Endothelial cell of umbilical vein (primary cell): ENCODE data around the gene HRH2. TPM values are rescaled to one million over a fixed set of nuclear protein-coding genes. Genes with fewer than 3 reads are reported as not detected.

Experiments used
- BruUV-seq: library from RNA; stranded (reverse); fragments of 400-500 nt; replicated peaks from 2 replicates; lab custom pipeline; 2021; lab: Mats Ljungman, UMichigan
- CTCF ChIA-PET: fragments of 300-600, 350-600 bp; sonication (Branson Sonifier 250); formaldehyde crosslinking; loops from one replicate; lab custom pipeline; 2021; ENCODE audit warnings: antibody characterized with exemption, inconsistent platforms; lab: Charles Lee
- POLR2A ChIA-PET: fragments of 300-600, 350-600 bp; sonication (Branson Sonifier 250); formaldehyde crosslinking; loops from one replicate; lab custom pipeline; 2021; ENCODE audit warnings: antibody characterized with exemption, inconsistent platforms; lab: Charles Lee
- DNase-seq: peaks from one replicate; pipeline ENCODE4 v3.0.0-alpha.2; 2011; ENCODE audit warnings: low read depth, low spot score
- FAIRE-seq: peaks from 2 replicates; lab custom pipeline; 2011; peaks lifted over from hg19 to GRCh38; lab: Jason Lieb, UNC
- H2AFZ ChIP-seq: 2 replicates; pipeline ENCODE4 v1.6.0; 2012; ENCODE audit warnings: low read depth, low read length, control low read depth, inconsistent platforms
- H3K27ac ChIP-seq: 2 replicates; pipeline ENCODE4 v1.5.1; 2011; ENCODE audit warnings: low read depth, mild to moderate bottlenecking, control low read depth, low read length, moderate library complexity; ENCODE audit not compliant: insufficient read depth
- H3K27me3 ChIP-seq, 2 experiments: 2 replicates each; pipeline versions ENCODE4 v1.6.0 to v1.6.1; 2011; ENCODE audit warnings: low read length in 2 of 2, mixed read lengths in 1 of 2; ENCODE audit not compliant: control insufficient read depth in 2 of 2, insufficient read depth in 2 of 2
- H3K36me3 ChIP-seq, 2 experiments: 2 replicates in 1 of 2; 3 replicates in 1 of 2; pipeline ENCODE4 v1.5.1; 2011; ENCODE audit warnings: low read length in 2 of 2, mild to moderate bottlenecking in 1 of 2, moderate library complexity in 1 of 2; ENCODE audit not compliant: control insufficient read depth in 2 of 2, insufficient read depth in 2 of 2; ENCODE audit errors: extremely low read depth in 1 of 2
- H3K4me1 ChIP-seq: 3 replicates; pipeline ENCODE4 v1.5.1; 2011; ENCODE audit warnings: mild to moderate bottlenecking, low read length; ENCODE audit not compliant: control insufficient read depth, insufficient read depth; ENCODE audit errors: extremely low read depth
- H3K4me2 ChIP-seq: 2 replicates; pipeline ENCODE4 v1.6.1; 2011; ENCODE audit warnings: low read length, control low read depth, mixed read lengths; ENCODE audit not compliant: insufficient read depth
- H3K4me3 ChIP-seq, 3 experiments: fragments of 200-600 bp in 1 of 3; sonication (generic), shearing (Covaris generic) in 1 of 3; replicated peaks in 1 of 3; 2 replicates each; pipeline ENCODE4 v1.5.1; 2011 to 2016; ENCODE audit warnings: control low read depth in 3 of 3, low read length in 3 of 3, mild to moderate bottlenecking in 2 of 3, inconsistent platforms in 1 of 3, low read depth in 1 of 3, moderate library complexity in 1 of 3; ENCODE audit not compliant: insufficient read depth in 1 of 3
- H3K79me2 ChIP-seq: 2 replicates; pipeline ENCODE4 v1.6.0; 2012; ENCODE audit warnings: low read length, inconsistent platforms; ENCODE audit not compliant: control insufficient read depth, insufficient read depth
- H3K9ac ChIP-seq: replicated peaks from 2 replicates; pipeline ENCODE3; 2011; ENCODE audit warnings: low read length, control low read depth; ENCODE audit not compliant: insufficient read depth; ENCODE audit errors: extremely low read depth
- H3K9me1 ChIP-seq: replicated peaks from 3 replicates; pipeline ENCODE4 v1.6.0; 2011; ENCODE audit warnings: mild to moderate bottlenecking, low read length; ENCODE audit not compliant: control insufficient read depth, insufficient read depth; ENCODE audit errors: extremely low read depth
- H3K9me3 ChIP-seq: replicated peaks from 2 replicates; pipeline ENCODE4 v1.5.1; 2012; ENCODE audit warnings: low read length, inconsistent platforms; ENCODE audit not compliant: control insufficient read depth, insufficient read depth
- H4K20me1 ChIP-seq: replicated peaks from 2 replicates; pipeline ENCODE3; 2011; ENCODE audit warnings: mild to moderate bottlenecking, low read length; ENCODE audit not compliant: control insufficient read depth, insufficient read depth; ENCODE audit errors: extremely low read depth
- EZH2 ChIP-seq: IDR thresholded peaks from 2 replicates; pipeline ENCODE4 v1.6.1; 2012; ENCODE audit warnings: borderline replicate concordance, low read depth, mild to moderate bottlenecking, moderate library complexity, low read length, inconsistent platforms; ENCODE audit not compliant: severe bottlenecking
- FOS ChIP-seq: IDR thresholded peaks from 2 replicates; pipeline ENCODE4 v1.6.1; 2011; ENCODE audit warnings: mild to moderate bottlenecking, low read length, moderate library complexity, borderline replicate concordance; ENCODE audit not compliant: insufficient read depth
- GATA2 ChIP-seq: IDR thresholded peaks from 2 replicates; pipeline ENCODE4 v1.7.0; 2011; ENCODE audit warnings: low read depth, mild to moderate bottlenecking, moderate library complexity, mixed read lengths, low read length; ENCODE audit not compliant: insufficient read length, insufficient read depth
- JUN ChIP-seq: IDR thresholded peaks from 2 replicates; pipeline ENCODE4 v1.6.1; 2011; ENCODE audit warnings: borderline replicate concordance, low read depth; ENCODE audit not compliant: insufficient read length, insufficient read depth
- MYC ChIP-seq: IDR thresholded peaks from one replicate; pipeline ENCODE4 v1.6.1; 2011; ENCODE audit warnings: mild to moderate bottlenecking, low read depth, low read length
- POLR2A ChIP-seq: IDR thresholded peaks from 2 replicates; pipeline ENCODE4 v1.6.1; 2012; ENCODE audit warnings: low read depth, mild to moderate bottlenecking, control low read depth, low read length
- POLR2AphosphoS5 ChIP-seq: IDR thresholded peaks from 2 replicates; pipeline ENCODE4 v1.6.1; 2012; ENCODE audit warnings: low read depth, mild to moderate bottlenecking, control low read depth, low read length, moderate library complexity; ENCODE audit not compliant: insufficient read depth
- dilution Hi-C: fragments of 300-500 bp; cut with MboI; formaldehyde crosslinking; loops from one replicate; pipeline ENCODE4 v1.15.0; 2019; ENCODE audit warnings: low sequenced_read_pairs; ENCODE audit not compliant: extremely low pct_ligation_motif_present
- intact Hi-C: fragments of 100-400 bp; cut with micrococcal nuclease; formaldehyde crosslinking; loops from one replicate; pipeline ENCODE4 v1.10.0; 2022
- polyA plus RNA-seq, 4 experiments: library from polyadenylated mRNA; depleted of rRNA in 3 of 4; stranded (reverse) in 3 of 4; unstranded in 1 of 4; fragments of >200 nt; gene quantifications; 2 replicates each; pipeline versions ENCODE4 v1.2.1 to v1.2.3, GENCODE V29; 2011 to 2012; ENCODE audit warnings: missing spikeins in 1 of 4
- total RNA-seq: library from RNA; stranded (reverse); gene quantifications from 2 replicates; pipeline ENCODE4 v1.2.3, GENCODE V29; 2021
- TF ChIP-seq, protein P1 (sequence below): IDR thresholded peaks from 2 replicates; pipeline ENCODE4 v1.6.1; 2011; ENCODE audit not compliant: insufficient read depth, insufficient read length
- TF ChIP-seq, protein P2 (sequence below), 2 donors: IDR thresholded peaks; 1 replicate in 1 of 2; 2 replicates in 1 of 2; pipeline ENCODE4 v1.5.1; 2011; ENCODE audit warnings: low read length in 2 of 2, mild to moderate bottlenecking in 2 of 2, moderate library complexity in 2 of 2, control low read depth in 1 of 2, inconsistent platforms in 1 of 2, low read depth in 1 of 2; ENCODE audit not compliant: insufficient read depth in 1 of 2; ENCODE audit errors: extremely low read depth in 1 of 2

HRH2 gene
- total and polyA plus RNA-seq, 2 donors (not counting 3 experiments of a cell fraction or from before 2014, with no cell fraction given) = not detected

DNA sequence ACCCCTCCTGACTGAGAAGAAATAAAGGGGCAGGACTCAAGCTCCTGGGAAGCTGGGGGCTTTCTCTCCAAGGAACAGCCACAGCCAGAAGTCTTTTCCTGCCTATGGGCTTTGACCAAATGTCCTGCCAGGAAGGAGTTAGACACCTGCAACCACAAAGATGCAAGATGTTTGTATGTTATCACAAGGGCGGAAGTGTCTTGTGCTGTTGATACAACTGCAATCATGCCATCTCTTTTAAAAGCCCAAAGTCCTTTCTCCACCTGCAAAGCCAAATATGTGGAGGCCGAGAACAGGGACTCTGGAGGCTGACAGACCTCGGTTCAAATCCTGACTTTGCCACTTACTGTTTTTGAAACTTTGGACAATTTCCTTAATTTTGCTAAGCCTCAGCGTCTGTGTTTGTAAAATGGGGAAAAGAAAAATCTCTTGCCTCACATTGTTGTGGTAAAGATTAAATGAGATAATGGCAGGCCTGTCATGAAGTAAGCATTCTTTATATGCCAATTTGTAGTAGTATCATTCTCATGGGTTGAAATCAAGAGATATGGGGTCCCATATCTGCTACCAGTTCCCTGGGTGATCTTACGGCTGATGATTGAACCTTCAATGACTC lies 17.0 kb downstream of the HRH2 start:
- BruUV-seq = no TSS peak
- Histone ChIP-seq H2AFZ (no peak overlapping the region), H3K9me1 (no peaks in the 10 kb centered on the region), H3K27ac (no peak overlapping the region), H4K20me1 (no peaks in the 10 kb centered on the region), H3K9me3 (peaks cover 3% of the 10 kb centered on the region), H3K79me2 (no peaks in the 10 kb centered on the region), H3K36me3 (no peaks in the 10 kb centered on the region), H3K4me1 (no peaks in the 10 kb centered on the region), H3K27me3 (no peaks in the 10 kb centered on the region), H3K4me3 (no peak overlapping the region), H3K4me2 (no peak overlapping the region), H3K9ac (no peak overlapping the region)
- dilution Hi-C loops = no loop called here
- DNase-seq (no peak), FAIRE-seq (no peak)
- ChIA-PET CTCF (no interaction called here), POLR2A (no interaction called here)
- intact Hi-C loops = loop anchor here (2.0 kb wide), 1 partner anchor 20 kb away; no protein-coding TSS in a partner anchor
- no peak for TF ChIP-seq FOS
- TF ChIP-seq EZH2 = no peak
- TF ChIP-seq, protein P1, sequence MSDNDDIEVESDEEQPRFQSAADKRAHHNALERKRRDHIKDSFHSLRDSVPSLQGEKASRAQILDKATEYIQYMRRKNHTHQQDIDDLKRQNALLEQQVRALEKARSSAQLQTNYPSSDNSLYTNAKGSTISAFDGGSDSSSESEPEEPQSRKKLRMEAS = no peak
- TF ChIP-seq, protein P2, sequence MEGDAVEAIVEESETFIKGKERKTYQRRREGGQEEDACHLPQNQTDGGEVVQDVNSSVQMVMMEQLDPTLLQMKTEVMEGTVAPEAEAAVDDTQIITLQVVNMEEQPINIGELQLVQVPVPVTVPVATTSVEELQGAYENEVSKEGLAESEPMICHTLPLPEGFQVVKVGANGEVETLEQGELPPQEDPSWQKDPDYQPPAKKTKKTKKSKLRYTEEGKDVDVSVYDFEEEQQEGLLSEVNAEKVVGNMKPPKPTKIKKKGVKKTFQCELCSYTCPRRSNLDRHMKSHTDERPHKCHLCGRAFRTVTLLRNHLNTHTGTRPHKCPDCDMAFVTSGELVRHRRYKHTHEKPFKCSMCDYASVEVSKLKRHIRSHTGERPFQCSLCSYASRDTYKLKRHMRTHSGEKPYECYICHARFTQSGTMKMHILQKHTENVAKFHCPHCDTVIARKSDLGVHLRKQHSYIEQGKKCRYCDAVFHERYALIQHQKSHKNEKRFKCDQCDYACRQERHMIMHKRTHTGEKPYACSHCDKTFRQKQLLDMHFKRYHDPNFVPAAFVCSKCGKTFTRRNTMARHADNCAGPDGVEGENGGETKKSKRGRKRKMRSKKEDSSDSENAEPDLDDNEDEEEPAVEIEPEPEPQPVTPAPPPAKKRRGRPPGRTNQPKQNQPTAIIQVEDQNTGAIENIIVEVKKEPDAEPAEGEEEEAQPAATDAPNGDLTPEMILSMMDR (IDR thresholded peaks at IDR 0.05; ENCODE audit: extremely low read depth in 1 of 2, insufficient read depth in 1 of 2, low read depth in 1 of 2, low read length in 2 of 2) = no peak
- no peak for TF ChIP-seq GATA2
- no peak for TF ChIP-seq MYC
- no peak for TF ChIP-seq POLR2A
- no peak for TF ChIP-seq POLR2AphosphoS5
- TF ChIP-seq JUN = no peak
